ENCODE data around the gene ASS1.

The ASS1 gene

DNA sequence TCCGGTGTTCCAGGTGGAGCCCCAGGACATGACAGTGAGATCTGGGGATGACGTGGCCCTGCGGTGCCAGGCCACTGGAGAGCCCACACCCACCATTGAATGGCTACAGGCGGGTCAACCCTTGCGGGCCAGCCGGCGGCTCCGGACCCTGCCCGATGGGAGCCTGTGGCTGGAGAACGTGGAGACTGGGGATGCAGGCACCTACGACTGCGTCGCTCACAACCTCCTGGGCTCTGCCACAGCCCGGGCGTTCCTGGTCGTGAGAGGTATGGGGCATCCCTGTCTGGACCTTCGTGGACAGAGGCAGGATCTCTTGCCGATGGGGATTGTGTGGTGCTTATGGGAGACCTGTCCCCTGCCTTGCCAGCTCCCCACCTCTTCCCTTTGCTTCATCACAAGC, 26.0 kb upstream of the ASS1 start:
- DNase-seq (ENCODE audit: low read depth): no peak

- DNase-seq (ENCODE audit: low read depth): no peak
Measured at GRCh38 chr9:130419521-130420035, 25.2 kb upstream of the ASS1 start.

DNA sequence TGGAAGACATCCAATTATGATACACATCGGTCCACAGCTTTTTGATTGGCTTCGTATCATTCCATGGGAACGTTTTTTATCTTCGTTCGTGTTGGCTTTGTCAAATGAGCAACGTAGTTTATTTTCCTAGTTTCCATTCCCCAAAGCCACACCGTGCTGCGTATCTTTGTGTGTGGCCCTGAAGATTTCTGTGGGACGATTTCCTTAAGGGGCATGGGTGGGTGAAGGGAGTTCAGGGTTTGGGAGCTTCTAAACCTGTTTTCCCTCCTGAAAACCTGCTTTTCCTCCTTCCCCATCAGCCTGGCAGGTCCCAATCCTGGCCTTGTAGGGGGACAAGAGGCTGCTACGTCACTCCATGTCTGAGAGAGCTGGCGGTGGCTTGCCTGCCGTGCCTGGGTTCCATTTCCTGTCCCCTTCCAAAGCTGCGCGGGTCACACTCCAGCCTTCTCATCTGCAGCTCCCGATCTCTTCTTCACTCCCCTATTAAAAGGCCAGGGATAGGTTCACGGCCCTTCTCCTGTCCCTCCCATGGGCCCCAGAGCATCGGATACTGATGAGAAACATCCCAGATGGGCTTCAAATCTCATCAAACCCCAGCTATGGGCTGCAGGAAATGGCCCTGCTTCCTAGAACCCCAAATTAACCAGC, 23.5 kb upstream of the ASS1 start:
- DNase-seq (ENCODE audit: low read depth): no peak

DNA sequence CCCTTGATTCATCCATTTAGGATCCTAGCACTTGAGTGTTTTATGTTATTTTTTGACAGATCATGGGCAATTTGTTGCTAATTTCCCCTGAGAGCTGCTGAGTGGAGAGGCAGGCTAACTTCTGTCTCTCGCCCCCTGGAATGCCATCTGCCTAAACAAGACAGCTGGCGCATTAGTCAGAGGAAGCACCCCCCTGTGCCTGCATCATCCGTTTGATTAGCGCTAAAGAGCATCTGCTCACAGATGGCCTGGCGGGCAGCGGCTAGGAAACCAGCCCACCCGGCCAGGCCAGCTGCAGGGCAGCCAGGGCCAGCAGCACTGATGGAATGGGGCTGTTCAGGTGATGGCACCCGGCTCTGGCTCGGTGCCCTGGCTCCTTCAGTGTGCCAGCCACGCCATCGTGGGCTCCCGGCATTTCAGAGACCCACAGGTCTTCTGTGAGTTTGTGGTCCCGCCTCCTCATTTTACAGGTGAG, 22.9 kb upstream of the ASS1 start:
- no peak for DNase-seq (ENCODE audit: low read depth)

DNA sequence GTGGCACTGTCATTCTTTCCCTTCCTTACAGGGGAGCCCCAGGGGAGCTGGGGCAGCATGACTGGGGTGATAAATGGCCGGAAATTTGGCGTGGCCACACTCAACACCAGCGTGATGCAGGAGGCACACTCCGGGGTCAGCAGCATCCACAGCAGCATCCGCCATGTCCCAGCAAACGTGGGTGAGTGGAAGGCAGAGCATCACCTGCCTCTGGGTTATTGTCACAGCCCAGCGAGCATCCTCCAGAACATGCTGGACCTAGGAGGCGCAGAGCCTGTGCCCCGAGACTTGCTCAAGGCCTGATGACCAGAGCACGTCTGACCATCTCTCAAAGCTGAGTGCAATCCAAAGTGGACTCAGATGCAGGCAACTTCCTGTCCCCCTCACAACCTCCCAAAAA, 22.2 kb upstream of the ASS1 start:
- no peak for DNase-seq (ENCODE audit: low read depth)

DNA sequence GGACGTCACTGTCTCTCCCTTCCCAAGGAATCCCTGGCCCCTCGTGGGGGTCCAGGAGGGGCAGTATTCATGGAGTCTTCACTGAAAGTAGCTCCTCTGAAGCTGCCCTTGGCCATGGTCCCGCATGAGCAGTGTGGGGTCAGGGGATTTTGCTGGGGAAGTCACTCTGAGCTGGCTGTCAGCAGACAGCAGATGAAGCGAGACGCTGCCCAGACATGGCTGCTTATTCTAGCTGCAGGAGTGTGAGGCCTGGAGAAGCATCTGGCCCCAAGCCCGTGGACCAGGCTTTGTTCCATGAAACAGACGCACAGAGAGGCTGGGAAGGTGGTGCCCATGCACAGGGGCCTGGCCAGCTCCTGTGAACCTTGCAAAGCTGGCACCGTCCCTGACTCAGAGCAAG, 21.5 kb upstream of the ASS1 start:
- no peak for DNase-seq (ENCODE audit: low read depth)

GRCh38 chr9:130424595-130425454, 19.9 kb upstream of the ASS1 start:
- no peak for DNase-seq (ENCODE audit: low read depth)

- DNase-seq (ENCODE audit: low read depth): no peak
Measured at GRCh38 chr9:130425741-130426466, 18.9 kb upstream of the ASS1 start.

DNA sequence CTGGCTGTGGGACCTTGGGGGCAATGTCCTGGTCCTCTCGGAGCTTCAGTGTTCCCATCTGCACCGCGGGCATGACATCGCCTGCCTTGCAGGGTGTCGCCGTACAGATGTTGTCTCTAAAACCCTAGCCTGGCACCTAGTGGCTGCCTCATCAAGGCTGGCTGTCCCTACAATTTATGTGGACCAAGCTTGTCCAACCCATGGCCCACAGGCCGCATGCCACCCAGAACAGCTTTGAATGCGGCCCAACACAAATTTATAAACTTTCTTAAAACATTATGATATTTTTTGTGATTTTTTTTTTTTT, 18.3 kb upstream of the ASS1 start:
- DNase-seq (ENCODE audit: low read depth): no peak

- DNase-seq (ENCODE audit: low read depth): no peak
Measured at GRCh38 chr9:130426883-130427282, 17.9 kb upstream of the ASS1 start.

DNA sequence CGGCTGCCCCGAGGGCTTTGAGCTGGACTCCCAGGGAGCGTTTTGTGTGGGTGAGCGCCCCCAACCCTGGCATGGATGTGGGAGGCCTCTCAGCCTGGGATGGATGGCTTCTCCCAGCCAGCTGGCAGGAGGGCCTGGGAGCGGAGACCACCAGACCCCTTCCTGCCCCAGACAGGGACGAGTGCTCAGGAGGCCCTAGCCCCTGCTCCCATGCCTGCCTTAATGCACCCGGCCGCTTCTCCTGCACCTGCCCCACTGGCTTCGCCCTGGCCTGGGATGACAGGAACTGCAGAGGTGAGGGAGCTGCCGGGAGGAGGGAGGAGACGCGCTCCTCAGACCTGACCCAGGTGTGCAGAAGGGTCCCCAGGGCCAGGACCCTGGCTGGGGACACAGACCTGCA, 17.4 kb upstream of the ASS1 start:
- no peak for DNase-seq (ENCODE audit: low read depth)

GRCh38 chr9:130428086-130428665, 16.6 kb upstream of the ASS1 start:
- no peak for DNase-seq (ENCODE audit: low read depth)

DNA sequence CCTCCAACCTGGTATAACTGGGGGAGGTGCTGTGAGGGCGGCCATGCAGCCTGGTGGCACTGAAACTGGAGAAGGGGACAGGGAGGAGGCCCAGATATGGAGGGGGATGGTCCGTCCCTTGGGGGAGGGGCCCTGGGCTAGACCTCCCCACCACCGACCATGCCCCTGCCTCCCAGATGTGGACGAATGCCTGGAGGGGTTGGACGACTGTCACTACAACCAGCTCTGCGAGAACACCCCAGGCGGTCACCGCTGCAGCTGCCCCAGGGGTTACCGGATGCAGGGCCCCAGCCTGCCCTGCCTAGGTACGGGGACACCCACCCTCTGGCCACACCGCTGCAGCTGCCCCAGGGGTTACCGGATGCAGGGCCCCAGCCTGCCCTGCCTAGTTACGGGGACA, 15.4 kb upstream of the ASS1 start:
- DNase-seq (ENCODE audit: low read depth): no peak

DNA sequence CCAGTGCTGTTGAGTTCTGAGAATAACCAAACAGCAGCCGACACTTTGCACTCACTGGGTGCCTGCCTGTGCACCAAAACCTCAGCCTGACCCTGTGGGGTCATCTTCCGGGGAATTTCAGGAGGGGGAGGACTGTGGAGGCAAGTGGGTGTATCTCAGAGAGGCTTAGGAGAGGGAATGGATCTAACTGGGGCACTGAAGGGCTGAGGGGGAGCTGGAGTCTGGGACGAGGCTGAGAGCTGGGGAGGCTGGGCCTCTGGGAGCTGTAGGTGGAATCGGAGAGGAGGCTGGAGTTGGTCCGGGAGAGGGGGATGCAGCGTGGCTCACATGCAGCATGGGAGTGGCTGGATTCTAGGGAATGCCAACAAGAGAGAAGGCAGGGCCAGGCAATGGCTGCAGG, 14.9 kb upstream of the ASS1 start:
- no peak for DNase-seq (ENCODE audit: low read depth)

DNA sequence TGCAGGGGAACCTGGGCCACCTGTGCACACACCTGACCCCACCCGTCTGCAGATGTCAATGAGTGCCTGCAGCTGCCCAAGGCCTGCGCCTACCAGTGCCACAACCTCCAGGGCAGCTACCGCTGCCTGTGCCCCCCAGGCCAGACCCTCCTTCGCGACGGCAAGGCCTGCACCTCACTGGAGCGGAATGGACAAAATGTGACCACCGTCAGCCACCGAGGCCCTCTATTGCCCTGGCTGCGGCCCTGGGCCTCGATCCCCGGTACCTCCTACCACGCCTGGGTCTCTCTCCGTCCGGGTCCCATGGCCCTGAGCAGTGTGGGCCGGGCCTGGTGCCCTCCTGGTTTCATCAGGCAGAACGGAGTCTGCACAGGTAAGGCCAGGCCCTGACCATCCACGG, 14.5 kb upstream of the ASS1 start:
- no peak for DNase-seq (ENCODE audit: low read depth)

DNA sequence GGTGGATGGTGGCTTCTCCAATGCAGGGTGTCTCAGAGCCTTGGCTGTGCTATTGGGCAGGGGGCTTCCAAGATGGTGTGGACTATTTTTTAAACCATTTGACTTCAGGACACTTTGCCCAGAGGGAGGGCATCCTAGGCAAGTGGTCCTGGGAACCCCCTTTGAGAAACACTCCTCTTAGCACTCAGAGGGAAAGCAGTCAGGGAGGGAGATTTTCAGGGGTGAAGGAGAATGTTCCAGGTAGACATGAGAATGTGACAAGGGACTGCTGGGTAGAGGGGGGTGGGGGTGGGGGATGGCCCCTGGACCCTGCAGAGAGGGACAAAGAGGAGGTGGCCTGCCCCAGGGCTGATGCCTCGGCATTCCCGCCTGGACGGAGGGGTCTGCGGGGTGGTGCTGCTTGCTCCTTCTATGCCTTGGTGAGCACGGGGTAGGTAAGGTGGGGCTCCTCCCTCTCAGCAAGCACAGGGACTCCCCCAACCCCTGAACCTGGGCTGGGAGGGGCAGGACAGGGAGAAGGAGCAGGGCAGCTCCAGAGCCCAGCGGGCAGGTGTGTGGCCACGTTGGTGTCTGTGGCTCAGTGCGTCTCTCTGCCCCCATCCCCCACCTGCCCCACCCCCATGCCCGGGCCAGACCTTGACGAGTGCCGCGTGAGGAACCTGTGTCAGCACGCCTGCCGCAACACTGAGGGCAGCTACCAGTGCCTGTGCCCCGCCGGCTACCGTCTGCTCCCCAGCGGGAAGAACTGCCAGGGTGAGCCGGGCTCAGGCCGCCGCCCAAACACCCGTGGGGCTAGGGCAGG, 13.8 kb upstream of the ASS1 start:
- no peak for DNase-seq (ENCODE audit: low read depth)

- no peak for DNase-seq (ENCODE audit: low read depth)
Measured at GRCh38 chr9:130431536-130432303, 13.0 kb upstream of the ASS1 start.

GRCh38 chr9:130432362-130432761, 12.4 kb upstream of the ASS1 start:
- DNase-seq (ENCODE audit: low read depth): no peak

DNA sequence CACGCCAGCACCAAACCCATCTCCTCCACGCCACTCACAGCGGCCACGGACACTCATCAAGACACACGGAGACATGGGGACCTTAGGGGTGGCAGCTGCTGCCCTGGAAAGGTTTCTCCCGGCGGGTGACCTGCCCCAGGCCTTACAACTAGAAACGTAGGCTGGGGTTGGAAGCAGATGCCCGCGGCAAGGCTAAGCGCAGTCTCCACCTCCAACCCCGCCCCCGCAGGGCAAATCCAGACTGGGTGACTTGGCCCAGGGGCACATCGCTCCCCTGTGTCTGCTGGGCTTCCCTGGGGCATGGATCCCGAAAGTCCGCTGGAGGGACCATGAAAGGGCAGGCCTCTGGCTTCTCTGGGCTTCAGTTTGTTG, 12.0 kb upstream of the ASS1 start:
- no peak for DNase-seq (ENCODE audit: low read depth)

- no peak for DNase-seq (ENCODE audit: low read depth)
Measured at GRCh38 chr9:130433168-130433946, 11.4 kb upstream of the ASS1 start.

Data from stimulated activated CD8-positive, alpha-beta memory T cell treated with anti-CD3 and anti-CD28 coated beads, Interleukin-12 subunit alpha, Interleukin-12 subunit beta, amount 100 ng/mL, for 4 hours (primary cell).